Measurements from ENCODE around the gene KSR2.

Gene KSR2

DNA sequence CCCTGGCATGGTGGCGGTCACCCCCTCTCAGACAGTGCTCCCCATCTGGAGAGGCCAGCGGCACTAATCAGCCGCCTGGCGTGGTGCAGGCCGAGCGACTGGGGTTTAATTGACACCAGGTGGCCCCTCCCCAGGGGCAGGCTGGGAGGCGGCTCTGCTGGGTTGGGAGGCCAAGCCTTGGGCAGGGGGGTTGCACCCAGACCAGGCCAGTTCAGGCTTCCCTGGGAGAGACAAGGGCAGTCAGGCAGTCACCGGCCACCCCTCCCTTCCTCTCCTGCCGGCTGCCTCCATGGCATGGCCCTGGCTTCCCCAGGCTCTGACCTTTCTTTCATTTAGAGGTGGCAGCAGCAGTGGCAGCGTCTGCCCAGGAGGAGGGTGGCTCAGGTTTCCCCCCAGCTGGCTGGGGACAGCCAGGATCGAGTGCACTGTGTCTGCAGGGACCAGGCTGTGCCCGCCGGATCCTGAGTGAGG, 529.2 kb downstream of the KSR2 start:
- no peak for DNase-seq (ENCODE audit: low read depth)
- no peak overlapping the region for H3K4me3 ChIP-seq (ENCODE audit: low read depth, low read length)
- TF ChIP-seq, protein P1, sequence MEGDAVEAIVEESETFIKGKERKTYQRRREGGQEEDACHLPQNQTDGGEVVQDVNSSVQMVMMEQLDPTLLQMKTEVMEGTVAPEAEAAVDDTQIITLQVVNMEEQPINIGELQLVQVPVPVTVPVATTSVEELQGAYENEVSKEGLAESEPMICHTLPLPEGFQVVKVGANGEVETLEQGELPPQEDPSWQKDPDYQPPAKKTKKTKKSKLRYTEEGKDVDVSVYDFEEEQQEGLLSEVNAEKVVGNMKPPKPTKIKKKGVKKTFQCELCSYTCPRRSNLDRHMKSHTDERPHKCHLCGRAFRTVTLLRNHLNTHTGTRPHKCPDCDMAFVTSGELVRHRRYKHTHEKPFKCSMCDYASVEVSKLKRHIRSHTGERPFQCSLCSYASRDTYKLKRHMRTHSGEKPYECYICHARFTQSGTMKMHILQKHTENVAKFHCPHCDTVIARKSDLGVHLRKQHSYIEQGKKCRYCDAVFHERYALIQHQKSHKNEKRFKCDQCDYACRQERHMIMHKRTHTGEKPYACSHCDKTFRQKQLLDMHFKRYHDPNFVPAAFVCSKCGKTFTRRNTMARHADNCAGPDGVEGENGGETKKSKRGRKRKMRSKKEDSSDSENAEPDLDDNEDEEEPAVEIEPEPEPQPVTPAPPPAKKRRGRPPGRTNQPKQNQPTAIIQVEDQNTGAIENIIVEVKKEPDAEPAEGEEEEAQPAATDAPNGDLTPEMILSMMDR (conservative IDR thresholded peaks at IDR 0.05; ENCODE audit: low read depth, low read length): no peak

DNA sequence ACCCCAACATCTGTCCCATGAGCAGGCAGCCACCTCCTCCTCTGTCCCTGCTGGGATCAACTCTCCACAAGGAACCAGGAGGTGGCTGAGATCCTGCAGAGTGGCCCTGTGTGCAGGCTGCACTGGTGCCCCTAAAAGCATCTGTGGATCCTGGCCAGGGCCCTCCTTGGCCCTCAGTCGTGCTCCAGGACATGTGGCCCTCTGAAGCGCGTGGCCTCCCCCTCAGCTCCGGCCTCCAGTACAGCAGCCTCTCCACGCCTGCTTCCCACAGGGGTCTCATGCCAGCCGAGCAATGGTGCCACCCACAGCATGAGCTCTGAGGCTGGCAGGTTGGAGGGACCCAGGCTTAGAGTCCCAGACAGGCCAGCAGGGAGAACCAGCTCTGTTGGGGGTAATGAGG, 530.0 kb downstream of the KSR2 start:
- no peak overlapping the region for H3K4me3 ChIP-seq (ENCODE audit: low read depth, low read length)
- TF ChIP-seq, protein P1 (conservative IDR thresholded peaks at IDR 0.05; ENCODE audit: low read depth, low read length): no peak

DNA sequence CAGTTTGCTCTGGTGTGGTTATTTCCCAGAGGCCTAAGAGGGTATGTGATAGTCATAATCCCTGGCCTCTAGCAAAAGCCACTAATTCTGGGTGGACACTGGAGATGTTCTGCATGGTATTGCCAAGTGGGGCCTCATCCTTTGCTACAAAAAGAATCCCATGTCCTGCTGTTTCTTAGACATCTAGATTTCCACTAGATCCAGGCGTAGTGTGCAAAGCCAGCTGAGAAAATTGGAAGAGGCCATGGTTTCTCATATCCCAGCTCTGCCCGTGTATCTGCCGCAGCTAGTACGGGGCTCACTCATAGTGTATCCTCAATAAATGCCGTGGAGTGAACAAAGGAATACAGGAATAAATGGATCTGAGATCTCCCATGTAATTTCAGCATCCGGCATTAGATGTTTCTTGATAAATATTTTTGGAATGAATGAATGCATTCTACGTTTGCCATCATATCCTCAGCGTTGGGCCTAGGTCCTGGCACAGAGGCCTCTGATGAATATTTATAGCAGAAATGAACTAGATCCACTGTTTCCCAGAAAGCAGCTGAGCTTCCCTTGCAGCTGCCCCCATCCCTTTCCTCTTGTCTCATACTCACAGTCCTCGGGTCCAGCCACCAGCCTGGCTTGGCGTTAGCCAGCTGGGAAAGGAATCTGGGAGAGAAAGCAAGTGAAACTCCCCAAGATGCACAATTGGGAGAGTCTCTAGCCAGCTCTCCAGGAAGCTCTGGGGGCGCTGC, 531.1 kb downstream of the KSR2 start:
- no peak overlapping the region for H3K4me3 ChIP-seq (ENCODE audit: low read depth, low read length)
- DNase-seq (ENCODE audit: low read depth): no peak
- TF ChIP-seq, protein P1 (conservative IDR thresholded peaks at IDR 0.05; ENCODE audit: low read depth, low read length): no peak

More for the DNA sequence above, 530.0 kb downstream of the KSR2 start:
- DNase-seq (ENCODE audit: low read depth): no peak

DNA sequence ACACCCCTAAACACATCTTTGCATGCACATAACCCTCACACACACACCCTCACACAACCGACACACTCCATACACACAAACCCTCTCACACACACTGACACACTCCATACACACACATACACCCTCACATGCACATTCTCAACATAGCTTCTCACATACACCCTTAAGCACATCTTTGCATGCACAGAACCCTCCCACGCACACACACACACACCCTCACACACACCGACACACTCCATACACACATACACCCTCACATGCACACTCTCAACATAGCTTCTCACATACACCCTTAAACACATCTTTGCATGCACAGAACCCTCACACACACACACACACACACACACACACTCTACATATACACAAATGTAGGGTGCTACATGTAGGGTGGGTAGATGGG, 534.9 kb downstream of the KSR2 start:
- no peak overlapping the region for H3K4me3 ChIP-seq (ENCODE audit: low read depth, low read length)
- no peak for DNase-seq (ENCODE audit: low read depth)
- TF ChIP-seq, protein P1 (conservative IDR thresholded peaks at IDR 0.05; ENCODE audit: low read depth, low read length): no peak

DNA sequence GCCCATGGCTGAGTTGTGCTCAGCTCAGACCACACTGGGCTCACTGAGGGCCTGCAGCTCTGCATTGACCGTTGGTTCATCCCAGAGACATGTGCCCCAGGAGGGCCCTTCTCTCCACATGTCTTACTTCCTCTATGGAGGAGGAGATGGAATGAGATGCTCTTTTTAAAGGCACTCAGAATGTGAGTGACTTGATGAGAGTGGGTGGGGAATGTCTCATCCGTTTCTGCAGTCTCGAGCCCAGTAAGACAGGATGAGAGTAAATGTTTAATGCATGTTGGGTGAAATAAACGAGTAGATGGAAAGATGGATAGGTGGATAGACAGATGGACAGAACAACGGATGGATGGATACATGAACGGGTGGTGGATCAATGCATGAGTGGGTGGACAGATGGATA, 538.5 kb downstream of the KSR2 start:
- no peak for DNase-seq (ENCODE audit: low read depth)
- TF ChIP-seq, protein P1 (conservative IDR thresholded peaks at IDR 0.05; ENCODE audit: low read depth, low read length): no peak
- H3K4me3 ChIP-seq (ENCODE audit: low read depth, low read length): no peak overlapping the region

DNA sequence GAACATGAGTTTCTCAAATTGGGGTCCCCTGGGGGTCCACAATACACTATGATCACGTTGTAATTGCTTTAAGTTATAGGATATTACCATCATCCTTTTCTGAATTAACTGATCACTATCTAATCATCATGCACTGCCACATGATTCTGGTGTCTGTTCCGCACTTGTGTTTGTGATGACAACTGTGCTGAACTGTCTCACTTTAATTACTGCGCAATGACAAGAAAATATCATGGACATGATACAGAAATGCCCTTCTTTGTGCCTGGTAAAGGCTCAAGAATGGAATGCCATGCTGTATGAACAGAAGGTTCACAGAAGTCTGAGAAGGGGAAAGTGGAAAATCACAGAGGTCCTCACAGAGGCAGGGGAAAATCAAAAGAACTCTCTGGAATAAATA, 541.6 kb downstream of the KSR2 start:
- no peak for DNase-seq (ENCODE audit: low read depth)
- H3K4me3 ChIP-seq (ENCODE audit: low read depth, low read length): no peak overlapping the region
- TF ChIP-seq, protein P1 (conservative IDR thresholded peaks at IDR 0.05; ENCODE audit: low read depth, low read length): no peak

DNA sequence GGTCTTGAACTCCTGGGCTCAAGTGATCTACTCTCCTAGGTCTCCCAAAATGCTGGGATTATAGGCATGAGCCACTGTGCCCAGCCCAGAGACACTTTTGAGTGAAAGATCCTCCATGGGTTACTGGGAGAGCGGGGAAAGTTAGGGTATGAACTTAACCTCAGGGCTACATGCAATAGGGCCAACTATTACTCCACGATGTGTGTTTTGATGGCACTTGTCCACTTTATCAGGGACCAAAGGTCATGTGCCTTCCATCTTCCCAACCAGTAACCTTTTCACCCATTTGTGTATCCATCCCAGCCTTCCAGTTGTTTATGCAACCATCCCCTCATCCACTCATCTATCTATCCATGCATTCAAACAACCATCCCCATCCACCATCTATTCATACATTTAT, 546.8 kb downstream of the KSR2 start:
- TF ChIP-seq, protein P1 (conservative IDR thresholded peaks at IDR 0.05; ENCODE audit: low read depth, low read length): no peak
- H3K4me3 ChIP-seq (ENCODE audit: low read depth, low read length): no peak overlapping the region
- DNase-seq (ENCODE audit: low read depth): no peak

All from choroid plexus epithelial cell (primary cell).